ENCODE results near the gene BACH2.

DNA sequence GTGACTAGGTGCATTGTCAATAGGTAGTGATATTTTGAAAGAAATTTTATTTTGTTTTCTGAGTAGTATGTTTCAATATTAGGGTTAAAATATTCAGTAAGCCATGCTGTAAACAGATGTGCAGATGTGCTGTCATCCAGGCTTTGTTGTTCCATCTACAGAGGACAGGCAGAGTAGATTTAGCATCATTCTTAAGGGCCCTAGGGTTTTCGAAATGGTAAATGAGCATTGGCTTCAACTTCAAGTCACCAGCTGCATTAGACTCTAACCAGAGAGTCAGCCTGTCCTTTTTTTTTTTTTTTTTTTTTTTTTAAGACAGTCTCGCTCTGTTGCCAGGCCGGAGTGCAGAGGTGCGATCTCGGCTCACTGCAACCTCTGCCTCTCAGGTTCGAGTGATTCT, 27.1 kb upstream of the BACH2 start:
- TF ChIP-seq EZH2phosphoT487 (IDR thresholded peaks at IDR 0.05) (no peak), EZH2 (IDR thresholded peaks at IDR 0.05) (no peak)

All from neural progenitor cell (in vitro differentiated cells).